Astrocyte (in vitro differentiated cells and primary cell): ENCODE measurements around the gene ANO8.

Experiments
- EZH2 ChIP-seq: IDR thresholded peaks from 2 replicates; pipeline ENCODE4 v1.6.1; 2012; ENCODE audit warnings: mild to moderate bottlenecking, low read length, inconsistent platforms; ENCODE audit not compliant: insufficient read depth
- TF ChIP-seq, protein P1 (sequence below): IDR thresholded peaks from 2 replicates; pipeline ENCODE4 v1.5.1; 2011; ENCODE audit warnings: low read depth, mild to moderate bottlenecking, inconsistent platforms, low read length, moderate library complexity; ENCODE audit not compliant: insufficient read depth

GRCh38 chr19:17347361-17347760 lies 12.7 kb upstream of the ANO8 start:
- TF ChIP-seq, protein P1, sequence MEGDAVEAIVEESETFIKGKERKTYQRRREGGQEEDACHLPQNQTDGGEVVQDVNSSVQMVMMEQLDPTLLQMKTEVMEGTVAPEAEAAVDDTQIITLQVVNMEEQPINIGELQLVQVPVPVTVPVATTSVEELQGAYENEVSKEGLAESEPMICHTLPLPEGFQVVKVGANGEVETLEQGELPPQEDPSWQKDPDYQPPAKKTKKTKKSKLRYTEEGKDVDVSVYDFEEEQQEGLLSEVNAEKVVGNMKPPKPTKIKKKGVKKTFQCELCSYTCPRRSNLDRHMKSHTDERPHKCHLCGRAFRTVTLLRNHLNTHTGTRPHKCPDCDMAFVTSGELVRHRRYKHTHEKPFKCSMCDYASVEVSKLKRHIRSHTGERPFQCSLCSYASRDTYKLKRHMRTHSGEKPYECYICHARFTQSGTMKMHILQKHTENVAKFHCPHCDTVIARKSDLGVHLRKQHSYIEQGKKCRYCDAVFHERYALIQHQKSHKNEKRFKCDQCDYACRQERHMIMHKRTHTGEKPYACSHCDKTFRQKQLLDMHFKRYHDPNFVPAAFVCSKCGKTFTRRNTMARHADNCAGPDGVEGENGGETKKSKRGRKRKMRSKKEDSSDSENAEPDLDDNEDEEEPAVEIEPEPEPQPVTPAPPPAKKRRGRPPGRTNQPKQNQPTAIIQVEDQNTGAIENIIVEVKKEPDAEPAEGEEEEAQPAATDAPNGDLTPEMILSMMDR = no peak
- TF ChIP-seq EZH2 = no peak
